ENCODE results near the gene SMIM5. TPM values are rescaled to one million over a fixed set of nuclear protein-coding genes. Genes with fewer than 3 reads are reported as not detected.

SMIM5 gene
- total and polyA plus RNA-seq, 2 experiments from 2014 or later: 0.08 TPM; not detected in 1

DNA sequence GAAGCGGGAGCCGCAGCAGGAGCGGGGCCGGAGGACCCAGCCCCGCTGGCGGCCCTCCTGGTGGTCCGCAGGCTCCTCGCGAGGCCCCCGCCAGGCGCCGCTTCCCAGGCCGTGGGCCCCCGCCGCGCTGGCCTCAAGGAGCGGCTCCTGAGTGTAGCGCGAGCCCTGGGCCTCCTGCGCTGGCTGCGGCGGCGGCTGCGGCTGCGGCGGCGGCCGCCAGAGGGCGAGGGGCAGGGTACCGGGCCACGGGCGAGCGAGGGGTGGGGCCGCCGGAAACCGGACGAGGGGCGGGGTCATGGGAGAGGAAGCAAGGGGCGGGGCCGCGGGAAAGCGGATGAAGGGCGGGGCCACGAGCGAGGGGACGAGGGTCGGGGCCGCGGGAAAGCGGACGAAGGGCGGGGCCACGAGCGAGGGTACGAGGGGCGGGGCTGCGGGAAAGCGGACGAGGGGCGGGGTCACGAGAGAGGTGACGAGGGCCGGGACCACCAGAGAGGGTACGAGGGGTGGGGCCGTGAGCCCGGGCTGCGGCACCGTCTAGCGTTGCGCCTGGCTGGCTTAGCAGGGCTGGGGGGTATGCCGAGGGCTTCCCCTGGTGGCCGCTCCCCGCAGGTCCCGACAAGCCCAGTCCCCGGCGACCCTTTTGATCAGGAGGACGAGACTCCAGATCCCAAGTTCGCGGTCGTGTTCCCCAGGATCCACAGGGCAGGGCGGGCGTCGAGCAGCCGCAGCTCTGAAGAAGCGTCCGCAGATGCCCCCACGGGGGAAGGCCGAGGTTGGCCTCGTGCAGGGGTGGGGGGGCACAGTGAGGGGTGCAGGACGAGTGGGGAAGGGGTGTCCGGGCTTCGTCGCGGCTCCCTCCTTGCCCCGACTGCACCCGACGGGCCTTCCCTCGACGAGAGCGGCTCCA lies 44.0 kb upstream of the SMIM5 start:
- Histone ChIP-seq H3K9me3 (ENCODE audit: low read depth) (no peaks in the 10 kb centered on the region), H2AFZ (peak overlapping the region; percentile 69), H3K4me3 (peak overlapping the region; percentile 59), H3K4me1 (ENCODE audit: insufficient read depth) (no peaks in the 10 kb centered on the region), H3K9ac (peak overlapping the region; percentile 12; the same call in 1 of the 2 replicates), H4K20me1 (ENCODE audit: insufficient read depth) (no peaks in the 10 kb centered on the region), H3F3A (ENCODE audit: insufficient read depth) (no peaks in the 10 kb centered on the region), H3K79me2 (ENCODE audit: insufficient read depth) (no peaks in the 10 kb centered on the region), H3K27ac (no peak overlapping the region), H3K9me2 (ENCODE audit: insufficient read depth) (no peaks in the 10 kb centered on the region), H3K36me3 (ENCODE audit: low read depth) (no peaks in the 10 kb centered on the region), H3K4me2 (ENCODE audit: unreplicated experiment) (peak overlapping the region; percentile 30), H3K27me3 (replicated peaks; ENCODE audit: insufficient read depth) (peaks cover 20% of the 10 kb centered on the region; the same call in 1 of the 2 replicates)
- in situ Hi-C loops (cut with MboI): no loop called here
- WGBS, 2 experiments (ENCODE audit: low coverage in 1 of 2, low lambda C conversion rate in 2 of 2, missing lambda C conversion rate in 2 of 2): 8% methylated on average over 34 to 94 of the region's 100 CpGs
- TF ChIP-seq EZH2 (IDR thresholded peaks at IDR 0.05; ENCODE audit: insufficient read depth, poor library complexity, severe bottlenecking) (no peak), EZH2phosphoT487 (IDR thresholded peaks at IDR 0.05; ENCODE audit: insufficient read depth, low read depth) (no peak)
- DNase-seq: peak; percentile 91

DNA sequence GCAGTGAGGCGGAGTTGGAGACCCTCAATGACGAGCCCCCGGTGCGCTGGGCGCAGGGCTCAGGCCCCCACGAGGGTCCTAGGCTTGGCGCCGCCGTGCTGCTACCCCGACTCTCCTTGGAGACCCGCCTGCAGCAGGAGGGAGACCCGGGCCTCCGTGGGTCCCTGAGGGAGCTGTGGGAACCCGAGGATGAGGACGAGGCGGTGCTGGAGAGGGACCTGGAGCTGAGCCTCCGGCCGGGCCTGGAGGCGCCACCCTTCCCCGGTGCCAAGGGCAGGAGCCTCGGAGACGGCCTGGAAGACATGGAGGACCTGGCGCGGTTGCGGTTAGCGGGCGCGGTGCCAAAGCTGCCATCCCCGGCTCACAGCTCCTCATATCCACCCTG lies 43.3 kb upstream of the SMIM5 start:
- Histone ChIP-seq H3K9me2 (ENCODE audit: insufficient read depth) (no peaks in the 10 kb centered on the region), H3K4me2 (ENCODE audit: unreplicated experiment) (no peak overlapping the region), H3K9ac (no peak overlapping the region), H3K79me2 (ENCODE audit: insufficient read depth) (no peaks in the 10 kb centered on the region), H3K36me3 (ENCODE audit: low read depth) (no peaks in the 10 kb centered on the region), H3K4me3 (no peak overlapping the region), H4K20me1 (ENCODE audit: insufficient read depth) (no peaks in the 10 kb centered on the region), H3K27ac (no peak overlapping the region), H3K9me3 (ENCODE audit: low read depth) (no peaks in the 10 kb centered on the region), H3K27me3 (replicated peaks; ENCODE audit: insufficient read depth) (peaks cover 20% of the 10 kb centered on the region; the same call in 1 of the 2 replicates), H3K4me1 (ENCODE audit: insufficient read depth) (no peaks in the 10 kb centered on the region), H2AFZ (no peak overlapping the region), H3F3A (ENCODE audit: insufficient read depth) (no peaks in the 10 kb centered on the region)
- no peak for DNase-seq
- WGBS, 2 experiments (ENCODE audit: low coverage in 1 of 2, low lambda C conversion rate in 2 of 2, missing lambda C conversion rate in 2 of 2): 41 to 57% methylated on average over 16 to 26 of the region's 29 CpGs
- in situ Hi-C loops (cut with MboI): loop anchor here (10.0 kb wide), 1 partner anchor 65 kb away; no protein-coding TSS in a partner anchor
- TF ChIP-seq EZH2 (IDR thresholded peaks at IDR 0.05; ENCODE audit: insufficient read depth, poor library complexity, severe bottlenecking) (no peak), EZH2phosphoT487 (IDR thresholded peaks at IDR 0.05; ENCODE audit: insufficient read depth, low read depth) (no peak)

DNA sequence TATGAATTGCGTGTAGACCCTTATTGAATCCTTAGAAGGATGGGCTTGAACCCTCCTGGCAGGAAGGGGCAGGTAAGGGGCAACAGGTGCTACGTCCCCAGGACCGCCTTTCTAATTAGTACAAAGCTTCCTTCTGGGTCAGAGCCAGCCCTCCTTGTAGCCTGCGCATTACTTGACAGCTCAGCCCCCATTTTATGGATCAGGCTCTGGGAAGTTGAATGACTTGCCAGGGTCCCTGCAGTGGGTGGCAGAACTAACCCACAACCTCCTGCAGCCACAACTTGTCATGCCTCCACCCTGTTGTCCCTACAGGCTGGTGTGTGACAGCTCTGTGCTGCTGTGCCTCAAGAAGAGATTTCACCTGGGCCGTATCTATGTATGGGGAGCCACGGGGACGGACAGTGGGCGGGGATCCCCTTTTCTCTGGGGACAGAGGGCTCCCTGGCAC lies 42.9 kb upstream of the SMIM5 start:
- TF ChIP-seq EZH2phosphoT487 (IDR thresholded peaks at IDR 0.05; ENCODE audit: insufficient read depth, low read depth): no peak
- no peak for TF ChIP-seq EZH2 (IDR thresholded peaks at IDR 0.05; ENCODE audit: insufficient read depth, poor library complexity, severe bottlenecking)
- in situ Hi-C loops (cut with MboI): loop anchor here (10.0 kb wide), 1 partner anchor 64 kb away; no protein-coding TSS in a partner anchor
- 79 to 89% methylated on average over 8 of the region's 8 CpGs for WGBS, 2 experiments (ENCODE audit: low coverage in 1 of 2, low lambda C conversion rate in 2 of 2, missing lambda C conversion rate in 2 of 2)

GRCh38 chr17:75590849-75591721 lies 42.1 kb upstream of the SMIM5 start:
- Histone ChIP-seq H3K9me2 (ENCODE audit: insufficient read depth) (no peaks in the 10 kb centered on the region), H3K36me3 (ENCODE audit: low read depth) (no peaks in the 10 kb centered on the region), H3F3A (ENCODE audit: insufficient read depth) (no peaks in the 10 kb centered on the region), H3K79me2 (ENCODE audit: insufficient read depth) (no peaks in the 10 kb centered on the region), H3K4me1 (ENCODE audit: insufficient read depth) (no peaks in the 10 kb centered on the region), H3K4me3 (no peak overlapping the region), H2AFZ (no peak overlapping the region), H4K20me1 (ENCODE audit: insufficient read depth) (no peaks in the 10 kb centered on the region), H3K27ac (no peak overlapping the region), H3K4me2 (ENCODE audit: unreplicated experiment) (no peak overlapping the region), H3K9me3 (ENCODE audit: low read depth) (no peaks in the 10 kb centered on the region), H3K27me3 (replicated peaks; ENCODE audit: insufficient read depth) (peaks cover 19% of the 10 kb centered on the region; the same call in 1 of the 2 replicates), H3K9ac (no peak overlapping the region)
- WGBS, 2 experiments (ENCODE audit: low coverage in 1 of 2, low lambda C conversion rate in 2 of 2, missing lambda C conversion rate in 2 of 2): 90 to 94% methylated on average over 12 of the region's 12 CpGs
- no peak for TF ChIP-seq EZH2 (IDR thresholded peaks at IDR 0.05; ENCODE audit: insufficient read depth, poor library complexity, severe bottlenecking)
- TF ChIP-seq EZH2phosphoT487 (IDR thresholded peaks at IDR 0.05; ENCODE audit: insufficient read depth, low read depth): no peak
- in situ Hi-C loops (cut with MboI): loop anchor here (10.0 kb wide), 1 partner anchor 64 kb away; no protein-coding TSS in a partner anchor
- no peak for DNase-seq

More for the DNA sequence above, 42.9 kb upstream of the SMIM5 start:
- H3F3A ChIP-seq (ENCODE audit: insufficient read depth): no peaks in the 10 kb centered on the region
- H3K9ac ChIP-seq: no peak overlapping the region
- no peaks in the 10 kb centered on the region for H3K79me2 ChIP-seq (ENCODE audit: insufficient read depth)
- no peak for DNase-seq
- no peak overlapping the region for H3K27ac ChIP-seq
- H3K4me3 ChIP-seq: no peak overlapping the region
- no peak overlapping the region for H3K4me2 ChIP-seq (ENCODE audit: unreplicated experiment)
- H3K9me2 ChIP-seq (ENCODE audit: insufficient read depth): no peaks in the 10 kb centered on the region
- H3K9me3 ChIP-seq (ENCODE audit: low read depth): no peaks in the 10 kb centered on the region
- no peak overlapping the region for H2AFZ ChIP-seq
- H4K20me1 ChIP-seq (ENCODE audit: insufficient read depth): no peaks in the 10 kb centered on the region
- no peaks in the 10 kb centered on the region for H3K4me1 ChIP-seq (ENCODE audit: insufficient read depth)
- H3K36me3 ChIP-seq (ENCODE audit: low read depth): no peaks in the 10 kb centered on the region
- peaks cover 20% of the 10 kb centered on the region; the same call in 1 of the 2 replicates for H3K27me3 ChIP-seq (replicated peaks; ENCODE audit: insufficient read depth)

Measured in GM23248 (cell line).